HFF-Myc (cell line): Measurements from ENCODE around the gene CRB1.
"Not testable (repeated sequence)": the region's sequence is repeated elsewhere in the genome, so short reads cannot be mapped to it uniquely, and the experiment has no call there.

Experiments
- DNase-seq: peaks from one replicate; pipeline ENCODE4 v3.0.0-alpha.2; 2011; ENCODE audit warnings: low read depth; ENCODE audit errors: extremely low read depth
- H3K4me3 ChIP-seq: replicated peaks from 2 replicates; pipeline ENCODE4 v1.5.1; 2011; ENCODE audit warnings: low read depth, mild to moderate bottlenecking, control low read depth, low read length
- TF ChIP-seq, protein P1 (sequence below): IDR thresholded peaks from 2 replicates; pipeline ENCODE4 v1.5.1; 2012; ENCODE audit warnings: mild to moderate bottlenecking, low read depth, low read length, control low read depth; ENCODE audit errors: missing control alignments

Gene CRB1

DNA sequence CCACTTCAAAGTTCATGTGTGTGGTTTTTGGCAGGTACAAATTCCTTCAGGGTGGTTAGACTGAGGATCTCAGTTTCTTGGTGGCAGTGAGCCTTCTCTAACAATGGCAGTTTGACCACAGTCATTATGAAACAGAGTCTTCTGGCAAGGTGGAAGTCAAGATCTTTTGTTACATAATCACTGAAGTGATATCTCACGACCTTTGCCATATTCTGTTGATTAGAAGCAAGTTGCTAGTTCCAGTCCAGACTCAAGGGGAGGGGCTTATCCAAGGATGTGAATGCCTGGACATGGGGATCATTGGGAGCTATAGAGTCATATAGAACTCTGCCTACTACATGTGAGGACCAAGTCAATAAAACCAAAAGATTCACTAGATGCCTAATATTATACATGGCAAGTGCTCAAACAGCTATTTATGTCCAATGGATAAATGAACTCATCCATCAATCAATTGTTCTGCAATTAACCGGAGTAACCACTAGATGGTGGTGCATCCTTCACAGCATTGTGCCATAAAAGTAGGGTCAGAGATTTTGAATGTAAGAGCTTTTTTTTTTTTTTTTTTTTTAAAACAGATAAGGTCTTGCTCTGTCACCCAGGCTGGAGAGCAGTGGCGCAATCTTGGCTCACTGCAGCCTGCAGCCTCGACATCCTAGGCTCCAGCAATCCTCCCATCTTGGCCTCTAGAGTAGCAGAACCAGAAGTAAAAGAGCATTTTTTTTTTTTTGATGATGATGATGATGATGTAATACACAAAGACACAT is 131.9 kb downstream of the CRB1 start:
- no peak overlapping the region for H3K4me3 ChIP-seq
- peak; percentile 21 for DNase-seq

DNA sequence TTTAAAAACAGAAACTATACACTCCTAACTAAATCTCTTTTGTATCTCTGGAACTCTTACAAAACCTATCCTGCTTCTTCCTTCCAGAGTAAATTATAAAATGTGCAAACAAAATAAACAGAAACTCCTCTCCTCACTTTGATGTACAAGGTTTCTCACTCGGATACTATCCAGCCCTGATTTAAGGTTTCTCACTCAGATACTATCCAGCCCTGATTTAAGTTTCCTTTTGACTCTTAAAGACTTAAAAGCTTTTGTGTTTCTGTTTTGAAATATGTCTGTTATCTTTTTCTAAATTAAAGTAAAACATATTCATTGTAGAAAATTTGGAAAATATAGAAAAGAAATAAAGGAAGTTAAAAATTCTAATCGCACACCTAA is 132.5 kb downstream of the CRB1 start:
- no peak overlapping the region for H3K4me3 ChIP-seq
- DNase-seq = no peak
- TF ChIP-seq, protein P1, sequence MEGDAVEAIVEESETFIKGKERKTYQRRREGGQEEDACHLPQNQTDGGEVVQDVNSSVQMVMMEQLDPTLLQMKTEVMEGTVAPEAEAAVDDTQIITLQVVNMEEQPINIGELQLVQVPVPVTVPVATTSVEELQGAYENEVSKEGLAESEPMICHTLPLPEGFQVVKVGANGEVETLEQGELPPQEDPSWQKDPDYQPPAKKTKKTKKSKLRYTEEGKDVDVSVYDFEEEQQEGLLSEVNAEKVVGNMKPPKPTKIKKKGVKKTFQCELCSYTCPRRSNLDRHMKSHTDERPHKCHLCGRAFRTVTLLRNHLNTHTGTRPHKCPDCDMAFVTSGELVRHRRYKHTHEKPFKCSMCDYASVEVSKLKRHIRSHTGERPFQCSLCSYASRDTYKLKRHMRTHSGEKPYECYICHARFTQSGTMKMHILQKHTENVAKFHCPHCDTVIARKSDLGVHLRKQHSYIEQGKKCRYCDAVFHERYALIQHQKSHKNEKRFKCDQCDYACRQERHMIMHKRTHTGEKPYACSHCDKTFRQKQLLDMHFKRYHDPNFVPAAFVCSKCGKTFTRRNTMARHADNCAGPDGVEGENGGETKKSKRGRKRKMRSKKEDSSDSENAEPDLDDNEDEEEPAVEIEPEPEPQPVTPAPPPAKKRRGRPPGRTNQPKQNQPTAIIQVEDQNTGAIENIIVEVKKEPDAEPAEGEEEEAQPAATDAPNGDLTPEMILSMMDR = no peak

More for the DNA sequence above, 131.9 kb downstream of the CRB1 start:
- TF ChIP-seq, protein P1 = peak; percentile 54

DNA sequence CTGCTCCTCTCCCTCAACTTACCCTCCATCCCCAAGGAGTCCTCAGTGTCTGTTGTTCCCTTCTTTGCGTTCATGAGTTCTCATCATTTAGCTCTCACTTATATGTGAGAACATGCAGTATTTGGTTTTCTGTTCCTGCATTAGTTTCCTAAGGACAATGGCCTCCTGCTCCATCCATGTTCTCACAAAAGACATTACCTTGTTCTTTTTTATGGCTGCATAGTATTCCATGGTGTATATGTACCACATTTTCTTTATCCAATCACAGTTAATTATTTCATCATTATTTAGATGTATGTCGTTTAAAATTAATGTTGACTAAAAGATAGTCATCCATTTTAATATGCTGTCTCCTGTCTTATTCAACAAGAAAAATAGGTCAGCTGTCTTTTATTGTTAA is 134.1 kb downstream of the CRB1 start:
- no peak overlapping the region for H3K4me3 ChIP-seq
- DNase-seq = no peak
- TF ChIP-seq, protein P1 = no peak

DNA sequence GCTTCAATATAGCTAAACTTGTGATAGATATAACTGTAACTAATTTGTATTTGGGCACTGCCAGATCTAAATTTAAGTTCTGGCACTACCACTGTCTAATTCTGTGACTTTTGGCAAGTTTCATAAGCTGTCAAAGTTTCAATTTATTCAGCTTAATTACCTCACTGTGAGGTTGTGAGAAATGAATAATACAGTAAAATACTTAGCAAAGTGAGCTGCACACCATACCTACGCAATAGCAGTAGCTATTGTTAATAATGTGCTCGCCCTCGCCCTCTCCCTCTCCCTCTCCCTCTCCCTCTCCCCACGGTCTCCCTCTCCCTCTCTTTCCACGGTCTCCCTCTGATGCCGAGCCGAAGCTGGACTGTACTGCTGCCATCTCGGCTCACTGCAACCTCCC is 136.7 kb downstream of the CRB1 start:
- DNase-seq = not testable (repeated sequence)

DNA sequence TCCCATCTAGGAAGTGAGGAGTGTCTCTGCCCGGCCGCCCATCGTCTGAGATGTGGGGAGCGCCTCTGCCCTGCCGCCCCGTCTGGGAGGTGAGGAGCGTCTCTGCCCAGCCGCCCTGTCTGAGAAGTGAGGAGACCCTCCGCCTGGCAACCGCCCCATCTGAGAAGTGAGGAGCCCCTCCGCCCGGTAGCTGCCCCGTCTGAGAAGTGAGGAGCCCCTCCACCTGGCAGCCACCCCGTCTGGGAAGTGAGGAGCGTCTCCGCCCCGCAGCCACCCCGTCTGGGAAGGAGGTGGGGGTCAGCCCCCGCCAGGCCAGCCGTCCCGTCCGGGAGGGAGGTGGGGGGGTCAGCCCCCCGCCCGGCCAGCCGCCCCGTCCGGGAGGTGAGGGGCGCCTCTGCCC is 137.6 kb downstream of the CRB1 start:
- H3K4me3 ChIP-seq, DNase-seq: not testable (repeated sequence)

More for the DNA sequence above, 136.7 kb downstream of the CRB1 start:
- H3K4me3 ChIP-seq = not testable (repeated sequence)

DNA sequence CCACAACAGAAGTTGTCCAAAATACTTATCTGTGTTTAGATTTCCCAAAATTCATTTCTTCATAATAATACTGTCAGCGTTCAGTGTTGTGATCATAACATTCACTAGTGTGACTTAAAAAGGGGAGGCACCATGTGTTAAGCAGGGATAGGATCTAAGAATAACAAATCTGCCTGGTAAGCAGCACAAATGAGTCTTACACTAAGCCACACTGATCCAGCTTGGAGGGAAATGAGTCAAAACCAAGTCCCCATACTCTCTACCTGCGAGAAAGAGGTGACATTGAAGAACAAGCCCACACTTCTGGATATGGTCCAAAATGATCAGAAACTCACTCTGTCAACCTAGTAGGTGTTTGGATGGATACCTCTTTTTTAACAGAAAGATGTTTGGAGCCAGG is 145.5 kb downstream of the CRB1 start:
- TF ChIP-seq, protein P1 = no peak
- no peak overlapping the region for H3K4me3 ChIP-seq
- no peak for DNase-seq

DNA sequence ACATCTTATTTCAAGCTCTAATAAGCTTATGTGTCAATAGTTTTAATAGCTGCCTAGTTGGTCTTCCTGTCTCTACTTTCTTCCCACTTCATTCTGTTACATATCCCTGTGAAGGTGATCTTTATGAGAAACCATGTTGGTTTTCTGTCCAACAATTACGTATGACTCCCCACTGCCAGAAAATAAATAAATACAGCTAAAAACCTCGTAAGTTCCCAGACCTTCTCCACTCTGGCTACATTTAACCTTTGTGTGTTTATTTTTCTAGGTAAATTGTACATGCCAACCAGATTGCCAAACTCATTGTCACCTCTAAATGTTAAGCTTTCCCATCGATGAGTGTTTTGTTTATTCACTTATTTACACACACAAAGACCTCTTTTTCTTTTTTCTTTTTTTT is 147.2 kb downstream of the CRB1 start:
- H3K4me3 ChIP-seq = no peak overlapping the region
- TF ChIP-seq, protein P1 = no peak
- DNase-seq = no peak

DNA sequence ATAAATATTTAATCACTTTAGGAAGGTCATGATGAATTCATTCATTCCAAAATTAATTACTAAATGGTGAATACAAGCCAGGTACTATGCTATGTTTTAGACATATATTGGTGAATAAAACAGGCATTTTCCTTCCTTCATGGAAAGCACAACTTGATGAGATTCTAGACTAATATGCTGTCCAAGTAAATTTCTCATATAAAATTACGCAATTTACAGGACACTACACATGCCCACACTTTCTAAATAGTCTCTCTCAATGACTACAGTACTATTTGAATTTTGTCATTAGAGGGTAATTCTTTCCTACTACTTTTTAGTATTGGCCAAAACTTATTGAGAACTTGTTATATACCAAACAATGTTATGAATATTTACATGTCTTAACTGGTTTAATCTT is 150.6 kb downstream of the CRB1 start:
- DNase-seq = no peak
- TF ChIP-seq, protein P1 = no peak
- H3K4me3 ChIP-seq = no peak overlapping the region
